Stomach (tissue), 9 donors: ENCODE data around the gene WWOX. TPM values are rescaled to one million over a fixed set of nuclear protein-coding genes. Genes with fewer than 3 reads are reported as not detected.
A peak's percentile ranks its signal among the peaks of the same experiment; 100 is the strongest.

Experiments used
- DNase-seq, 2 donors: peaks; one replicate each; pipeline versions ENCODE4 v3.0.0 to v3.0.0-alpha.2; 2013 to 2019
- H3K27ac ChIP-seq, 5 donors: fragments of 200-600 bp in 4 of 5; sonication (generic) in 4 of 5; one replicate each; pipeline ENCODE4 v1.5.1; 2013 to 2019; ENCODE audit warnings: mild to moderate bottlenecking in 1 of 5, moderate library complexity in 1 of 5
- H3K27me3 ChIP-seq, 3 donors: fragments of 200-600 bp; sonication (generic); one replicate each; pipeline ENCODE4 v1.5.1; 2017 to 2019; ENCODE audit warnings: mixed run types in 1 of 3
- H3K36me3 ChIP-seq, 4 donors: fragments of 200-600 bp; sonication (generic); 1 replicate in 3 of 4; 2 replicates in 1 of 4; pipeline ENCODE4 v1.5.1; 2016 to 2019
- H3K4me1 ChIP-seq, 4 donors: fragments of 200-600 bp; sonication (generic); one replicate each; pipeline ENCODE4 v1.5.1; 2016 to 2019
- H3K4me3 ChIP-seq, 4 donors: fragments of 200-600 bp; sonication (generic) in 3 of 4; one replicate each; pipeline ENCODE4 v1.5.1; 2016 to 2019; ENCODE audit warnings: mild to moderate bottlenecking in 1 of 4
- H3K9me3 ChIP-seq, 4 donors: fragments of 200-600 bp; sonication (generic); one replicate each; pipeline ENCODE4 v1.5.1; 2016 to 2019
- CTCF ChIP-seq, 7 experiments: fragments of 450-650 bp in 4 of 7; fragments of 200-600 bp in 3 of 7; sonication (generic) in 3 of 7; IDR thresholded peaks; one replicate each; pipeline ENCODE4 v1.5.1; 2016 to 2019; ENCODE audit warnings: antibody characterized with exemption in 7 of 7, control low read depth in 2 of 7, mild to moderate bottlenecking in 1 of 7
- EP300 ChIP-seq: sonication (generic); formaldehyde crosslinking; IDR thresholded peaks from one replicate; pipeline ENCODE4 v1.6.1; 2017; ENCODE audit warnings: antibody characterized with exemption
- POLR2A ChIP-seq, 4 donors: fragments of 450-650 bp; IDR thresholded peaks; one replicate each; pipeline ENCODE4 v1.6.1; 2016; ENCODE audit warnings: antibody characterized with exemption in 4 of 4, control low read depth in 2 of 4, mild to moderate bottlenecking in 1 of 4, moderate library complexity in 1 of 4
- POLR2AphosphoS5 ChIP-seq, 3 donors: sonication (generic); formaldehyde crosslinking; IDR thresholded peaks; one replicate each; pipeline ENCODE4 v1.6.1; 2016; ENCODE audit warnings: antibody characterized with exemption in 3 of 3
- WGBS, 5 donors: extraction: QIAGEN DNeasy Blood & Tissue Kit in 3 of 5; methylation state at CpG; one replicate each; pipeline versions ENCODE4 v1.1.5 to v1.1.7; 2013 to 2018; 5-methylcytosine and 5-hydroxymethylcytosine counted together
- intact Hi-C: fragments of 100-400 bp; cut with DNase I; formaldehyde crosslinking; loops from one replicate; pipeline ENCODE4 v1.15.1; 2023; ENCODE audit warnings: low total_unique reads
- polyA plus RNA-seq, 3 donors: library from polyadenylated mRNA; stranded (reverse); fragments of 200-250 nt; gene quantifications; one replicate each; pipeline ENCODE4 v1.2.3, GENCODE V29; 2013
- total RNA-seq, 5 donors: library from RNA; depleted of rRNA; stranded (reverse); fragments of >200 nt; gene quantifications; one replicate each; pipeline versions ENCODE4 v1.1.0 to v1.2.3, GENCODE V29; 2014 to 2016
- donor health status: healthy with polysubstance abuse.
- donor health status: Bipolar disorder and iron deficiency.
- donor health status: healthy.

Gene WWOX
- total and polyA plus RNA-seq, 8 donors: 7.7 to 129 (median 48.7) TPM

- H3K27me3 ChIP-seq: no peaks in the 10 kb centered on the region
- intact Hi-C loops: no loop called here
- TF ChIP-seq POLR2AphosphoS5 (IDR thresholded peaks at IDR 0.05) (no peak), POLR2A (IDR thresholded peaks at IDR 0.05) (no peak), EP300 (no peak), CTCF (IDR thresholded peaks at IDR 0.05) (no peak)
- no peak for DNase-seq
- no peak overlapping the region for H3K4me3 ChIP-seq
- WGBS, 5 donors: 78 to 88% (median 84%) methylated on average over 7 of the region's 7 CpGs
- no peaks in the 10 kb centered on the region for H3K36me3 ChIP-seq
- peaks cover 0 to 44% (median 8%) of the 10 kb centered on the region in 4 donors for H3K4me1 ChIP-seq
- peak overlapping the region in 1 of 5 donors; percentile 2 for H3K27ac ChIP-seq
- H3K9me3 ChIP-seq: no peaks in the 10 kb centered on the region
Measured at GRCh38 chr16:79067600-79067999, 968.1 kb downstream of the WWOX start.

GRCh38 chr16:79069121-79069520 lies 969.7 kb downstream of the WWOX start:
- Histone ChIP-seq H3K27ac (peak overlapping the region in 4 of 5 donors; percentile 55 to 81 (median 70)), H3K36me3 (no peaks in the 10 kb centered on the region), H3K9me3 (no peaks in the 10 kb centered on the region), H3K4me1 (peaks cover 0 to 40% (median 6%) of the 10 kb centered on the region in 4 donors), H3K4me3 (no peak overlapping the region), H3K27me3 (no peaks in the 10 kb centered on the region)
- intact Hi-C loops: no loop called here
- peak in 1 of 2 donors; percentile 51 for DNase-seq
- TF ChIP-seq EP300: peak; percentile 68
- TF ChIP-seq POLR2A (IDR thresholded peaks at IDR 0.05): no peak
- TF ChIP-seq CTCF (IDR thresholded peaks at IDR 0.05): no peak
- peak in 2 of 3 donors; percentile 68 to 76 for TF ChIP-seq POLR2AphosphoS5 (IDR thresholded peaks at IDR 0.05)
- WGBS, 5 donors: 63 to 75% (median 72%) methylated on average over 12 of the region's 12 CpGs

DNA sequence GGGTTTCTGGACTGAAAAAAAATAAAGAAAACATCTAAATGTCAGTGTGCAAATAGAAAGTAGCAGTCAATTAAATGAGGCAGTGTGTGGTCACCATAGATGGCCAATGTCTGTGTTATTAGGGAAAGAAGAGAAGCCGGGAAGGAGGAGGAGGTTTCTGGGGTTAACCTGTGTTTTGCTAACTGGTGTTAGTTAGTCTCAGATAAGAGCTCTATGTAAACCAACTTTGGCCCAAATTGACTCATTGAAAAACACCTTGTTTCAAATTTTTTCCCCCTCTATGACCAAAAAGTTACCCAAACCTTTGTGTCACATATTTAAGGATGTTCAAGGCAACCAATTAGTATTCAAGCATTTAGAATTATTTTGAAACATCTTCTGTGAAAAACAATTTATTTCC lies 970.2 kb downstream of the WWOX start:
- no peak for TF ChIP-seq POLR2AphosphoS5 (IDR thresholded peaks at IDR 0.05)
- no peak for TF ChIP-seq EP300
- TF ChIP-seq POLR2A (IDR thresholded peaks at IDR 0.05): no peak
- TF ChIP-seq CTCF (IDR thresholded peaks at IDR 0.05): no peak
- WGBS, 5 donors: 22 to 76% (median 31%) methylated on average over 1 of the region's 1 CpG
- intact Hi-C loops: no loop called here
- no peak for DNase-seq
- Histone ChIP-seq H3K27me3 (no peaks in the 10 kb centered on the region), H3K4me1 (peaks cover 0 to 43% (median 6%) of the 10 kb centered on the region in 4 donors), H3K36me3 (no peaks in the 10 kb centered on the region), H3K9me3 (no peaks in the 10 kb centered on the region), H3K27ac (peak overlapping the region in 4 of 5 donors; percentile 55 to 81 (median 70)), H3K4me3 (no peak overlapping the region)

DNA sequence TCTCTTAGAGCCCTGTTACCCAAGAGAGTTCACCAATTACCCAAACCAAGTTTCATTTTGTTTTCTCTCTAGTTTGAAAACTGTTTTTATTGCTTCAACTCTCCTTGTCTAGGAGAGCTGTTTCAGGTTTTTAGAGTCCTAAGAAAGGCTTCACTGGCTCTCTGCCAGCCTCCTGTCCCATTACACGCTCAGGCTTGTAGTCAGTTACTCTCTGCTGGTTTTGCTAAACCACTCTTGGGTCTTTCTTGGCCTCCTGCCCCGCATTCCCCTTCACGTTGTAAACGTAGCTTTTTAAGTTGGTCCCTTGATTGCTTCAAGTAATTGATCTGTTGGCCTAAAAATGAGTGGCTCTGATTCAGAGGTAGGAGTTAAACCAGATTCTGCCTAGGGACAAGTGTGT lies 972.0 kb downstream of the WWOX start:
- peak overlapping the region; percentile 32 to 81 (median 79) for H3K27ac ChIP-seq
- WGBS, 5 donors: 49 to 71% (median 58%) methylated on average over 4 of the region's 4 CpGs
- H3K4me3 ChIP-seq: no peak overlapping the region
- no peaks in the 10 kb centered on the region for H3K36me3 ChIP-seq
- no peaks in the 10 kb centered on the region for H3K27me3 ChIP-seq
- intact Hi-C loops: no loop called here
- H3K9me3 ChIP-seq: no peaks in the 10 kb centered on the region
- no peak for TF ChIP-seq POLR2A (IDR thresholded peaks at IDR 0.05)
- TF ChIP-seq POLR2AphosphoS5 (IDR thresholded peaks at IDR 0.05): no peak
- TF ChIP-seq CTCF (IDR thresholded peaks at IDR 0.05): no peak
- TF ChIP-seq EP300: no peak
- H3K4me1 ChIP-seq: peaks cover 0 to 54% (median 6%) of the 10 kb centered on the region in 4 donors
- DNase-seq: peak in 1 of 2 donors; percentile 75
